Fibroblast of villous mesenchyme (primary cell): ENCODE measurements around the gene CSTA. TPM values are rescaled to one million over a fixed set of nuclear protein-coding genes. Genes with fewer than 3 reads are reported as not detected.

ENCODE experiments used
- DNase-seq: peaks from one replicate; pipeline ENCODE4 v3.0.0-alpha.2; 2010; ENCODE audit warnings: low read depth
- H3K4me3 ChIP-seq: 2 replicates; pipeline ENCODE4 v1.5.1; 2011; ENCODE audit warnings: low read depth, mild to moderate bottlenecking, low read length
- total RNA-seq: library from RNA; depleted of rRNA; stranded (reverse); fragments of >200 nt; gene quantifications from 2 replicates; pipeline ENCODE4 v1.2.3, GENCODE V29; 2012
- TF ChIP-seq, protein P1 (sequence below): IDR thresholded peaks from 2 replicates; pipeline ENCODE4 v1.5.1; 2012; ENCODE audit warnings: low read depth, mild to moderate bottlenecking, low read length; ENCODE audit not compliant: insufficient read depth

Gene CSTA, protein sequence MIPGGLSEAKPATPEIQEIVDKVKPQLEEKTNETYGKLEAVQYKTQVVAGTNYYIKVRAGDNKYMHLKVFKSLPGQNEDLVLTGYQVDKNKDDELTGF
- 0.32 TPM in 1 of 2 replicates, not detected in the other for total RNA-seq

DNA sequence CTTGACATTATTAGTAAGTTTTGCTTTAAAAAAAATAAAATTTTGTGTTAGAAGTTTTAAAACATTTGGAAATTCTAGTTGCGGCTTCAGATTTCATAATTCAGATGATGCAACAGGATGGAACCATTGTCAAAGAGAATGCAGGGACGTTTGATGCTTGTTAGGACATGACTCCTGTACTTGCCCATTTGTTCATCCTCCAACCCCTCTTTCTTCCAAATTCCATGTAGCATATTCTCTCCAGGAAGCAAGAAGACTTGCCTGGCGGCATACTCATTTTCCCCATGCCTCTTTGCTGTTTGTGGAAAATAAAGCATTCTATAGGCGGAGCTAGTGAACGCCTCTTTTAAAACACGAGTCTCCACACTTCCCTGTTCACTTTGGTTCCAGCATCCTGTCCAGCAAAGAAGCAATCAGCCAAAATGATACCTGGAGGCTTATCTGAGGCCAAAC is at the start of gene CSTA:
CSTA (plus strand) TSS at position 378 of the 453 bp plus-strand sequence; CDS start at position 423, 45 bp downstream.
- DNase-seq = no peak
- TF ChIP-seq, protein P1, sequence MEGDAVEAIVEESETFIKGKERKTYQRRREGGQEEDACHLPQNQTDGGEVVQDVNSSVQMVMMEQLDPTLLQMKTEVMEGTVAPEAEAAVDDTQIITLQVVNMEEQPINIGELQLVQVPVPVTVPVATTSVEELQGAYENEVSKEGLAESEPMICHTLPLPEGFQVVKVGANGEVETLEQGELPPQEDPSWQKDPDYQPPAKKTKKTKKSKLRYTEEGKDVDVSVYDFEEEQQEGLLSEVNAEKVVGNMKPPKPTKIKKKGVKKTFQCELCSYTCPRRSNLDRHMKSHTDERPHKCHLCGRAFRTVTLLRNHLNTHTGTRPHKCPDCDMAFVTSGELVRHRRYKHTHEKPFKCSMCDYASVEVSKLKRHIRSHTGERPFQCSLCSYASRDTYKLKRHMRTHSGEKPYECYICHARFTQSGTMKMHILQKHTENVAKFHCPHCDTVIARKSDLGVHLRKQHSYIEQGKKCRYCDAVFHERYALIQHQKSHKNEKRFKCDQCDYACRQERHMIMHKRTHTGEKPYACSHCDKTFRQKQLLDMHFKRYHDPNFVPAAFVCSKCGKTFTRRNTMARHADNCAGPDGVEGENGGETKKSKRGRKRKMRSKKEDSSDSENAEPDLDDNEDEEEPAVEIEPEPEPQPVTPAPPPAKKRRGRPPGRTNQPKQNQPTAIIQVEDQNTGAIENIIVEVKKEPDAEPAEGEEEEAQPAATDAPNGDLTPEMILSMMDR = no peak
- H3K4me3 ChIP-seq = no peak within 1 kb of the TSS

DNA sequence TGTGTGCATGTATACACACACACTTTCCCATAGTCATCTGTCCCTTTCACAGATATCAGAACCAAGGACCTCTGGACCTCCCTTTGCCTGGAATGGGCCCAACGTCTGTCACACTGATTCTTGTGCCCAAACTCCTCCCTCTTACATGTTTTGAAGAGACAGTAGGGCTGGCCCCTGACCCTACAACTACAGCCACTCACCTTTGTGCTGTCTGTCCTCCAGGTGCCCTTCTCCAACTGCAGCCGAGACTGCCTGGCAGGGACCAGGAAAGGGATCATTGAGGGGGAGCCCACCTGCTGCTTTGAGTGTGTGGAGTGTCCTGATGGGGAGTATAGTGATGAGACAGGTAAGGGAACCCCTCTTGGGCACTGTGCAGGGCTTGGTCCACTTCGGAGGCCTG is 43.2 kb upstream of the CSTA start:
- TF ChIP-seq, protein P1 = no peak
- H3K4me3 ChIP-seq = no peak overlapping the region
- no peak for DNase-seq

DNA sequence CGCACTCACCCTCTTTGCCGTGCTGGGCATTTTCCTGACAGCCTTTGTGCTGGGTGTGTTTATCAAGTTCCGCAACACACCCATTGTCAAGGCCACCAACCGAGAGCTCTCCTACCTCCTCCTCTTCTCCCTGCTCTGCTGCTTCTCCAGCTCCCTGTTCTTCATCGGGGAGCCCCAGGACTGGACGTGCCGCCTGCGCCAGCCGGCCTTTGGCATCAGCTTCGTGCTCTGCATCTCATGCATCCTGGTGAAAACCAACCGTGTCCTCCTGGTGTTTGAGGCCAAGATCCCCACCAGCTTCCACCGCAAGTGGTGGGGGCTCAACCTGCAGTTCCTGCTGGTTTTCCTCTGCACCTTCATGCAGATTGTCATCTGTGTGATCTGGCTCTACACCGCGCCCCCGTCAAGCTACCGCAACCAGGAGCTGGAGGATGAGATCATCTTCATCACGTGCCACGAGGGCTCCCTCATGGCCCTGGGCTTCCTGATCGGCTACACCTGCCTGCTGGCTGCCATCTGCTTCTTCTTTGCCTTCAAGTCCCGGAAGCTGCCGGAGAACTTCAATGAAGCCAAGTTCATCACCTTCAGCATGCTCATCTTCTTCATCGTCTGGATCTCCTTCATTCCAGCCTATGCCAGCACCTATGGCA is 41.1 kb upstream of the CSTA start:
- no peak for DNase-seq
- H3K4me3 ChIP-seq = no peak overlapping the region
- TF ChIP-seq, protein P1 = no peak

DNA sequence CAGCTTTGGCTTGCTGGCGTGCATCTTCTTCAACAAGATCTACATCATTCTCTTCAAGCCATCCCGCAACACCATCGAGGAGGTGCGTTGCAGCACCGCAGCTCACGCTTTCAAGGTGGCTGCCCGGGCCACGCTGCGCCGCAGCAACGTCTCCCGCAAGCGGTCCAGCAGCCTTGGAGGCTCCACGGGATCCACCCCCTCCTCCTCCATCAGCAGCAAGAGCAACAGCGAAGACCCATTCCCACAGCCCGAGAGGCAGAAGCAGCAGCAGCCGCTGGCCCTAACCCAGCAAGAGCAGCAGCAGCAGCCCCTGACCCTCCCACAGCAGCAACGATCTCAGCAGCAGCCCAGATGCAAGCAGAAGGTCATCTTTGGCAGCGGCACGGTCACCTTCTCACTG is 40.6 kb upstream of the CSTA start:
- no peak overlapping the region for H3K4me3 ChIP-seq
- TF ChIP-seq, protein P1 = no peak
- DNase-seq = no peak

DNA sequence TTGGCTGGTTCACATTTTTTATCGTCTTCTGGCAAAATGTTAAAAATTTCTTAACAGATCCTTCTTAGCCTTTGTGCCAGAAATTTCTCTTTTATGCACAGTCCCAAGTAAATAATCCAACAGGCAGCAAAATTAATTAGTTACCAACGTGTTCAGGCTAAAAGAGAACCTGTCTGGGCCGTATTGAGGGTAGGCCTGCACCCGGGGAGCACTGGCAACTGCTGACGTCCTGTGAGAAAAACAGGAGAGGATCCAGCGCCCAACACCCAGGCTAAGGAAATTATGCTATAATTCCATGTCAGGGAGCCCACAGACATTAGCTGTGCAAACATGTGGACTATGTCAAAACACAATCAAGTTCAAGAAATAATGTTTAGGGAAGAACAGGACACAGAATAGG is 30.7 kb upstream of the CSTA start:
- H3K4me3 ChIP-seq = no peak overlapping the region
- DNase-seq = no peak
- TF ChIP-seq, protein P1 = no peak

DNA sequence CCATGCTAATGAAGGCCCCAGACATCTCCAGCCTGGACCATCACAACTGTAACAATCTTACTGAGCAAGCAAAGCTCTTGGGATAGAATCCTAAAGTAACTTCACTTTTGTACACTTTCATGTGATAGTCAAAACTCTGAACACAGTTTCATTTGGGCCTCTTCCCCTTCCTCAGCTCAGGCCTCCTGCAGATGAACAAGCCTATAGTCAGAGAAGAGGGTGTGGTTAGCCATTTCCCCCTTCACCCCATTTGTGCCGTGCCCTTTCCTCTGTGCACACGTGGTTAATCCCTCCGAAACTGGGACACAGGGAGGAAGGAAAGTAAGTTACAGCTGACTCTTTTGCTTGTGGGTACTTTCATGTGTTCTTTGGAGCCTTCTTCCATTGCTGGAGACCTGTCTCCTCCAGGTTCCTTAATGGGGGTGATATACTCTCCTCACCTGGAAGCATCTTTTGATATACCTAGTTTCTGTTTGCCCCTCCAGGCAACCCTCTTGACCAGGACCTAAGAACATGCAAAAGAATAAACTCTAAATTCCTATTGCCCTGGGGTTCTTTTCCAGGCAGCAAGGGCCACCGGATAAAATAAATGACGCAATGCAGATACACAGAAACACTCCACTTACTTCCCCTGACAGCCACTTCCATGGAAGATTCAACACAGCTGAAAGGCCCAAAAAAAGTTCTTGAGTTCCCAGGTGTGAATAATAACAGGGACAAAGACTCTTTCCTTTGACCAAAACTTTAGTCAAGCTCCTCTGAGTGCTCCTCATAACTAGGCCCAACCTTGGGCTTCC is 29.6 kb upstream of the CSTA start:
- TF ChIP-seq, protein P1 = no peak
- DNase-seq = no peak
- H3K4me3 ChIP-seq = no peak overlapping the region
